Loucy (cell line): ENCODE results near the gene LGALS3BP.

Experiments used
- H2AFZ ChIP-seq: fragments of 200-600 bp; sonication (generic); 2 replicates; pipeline ENCODE4 v1.6.0; 2016; ENCODE audit warnings: antibody characterized with exemption, mild to moderate bottlenecking, low read length, moderate library complexity
- H3F3A ChIP-seq: fragments of 200-600 bp; 2 replicates; pipeline ENCODE4 v1.6.0; 2016; ENCODE audit warnings: antibody characterized with exemption, low read depth, mild to moderate bottlenecking
- H3K27me3 ChIP-seq: fragments of 200-600 bp; sonication (generic); 2 replicates; pipeline ENCODE4 v1.6.1; 2014; ENCODE audit warnings: low read length, mild to moderate bottlenecking; ENCODE audit not compliant: insufficient read depth, poor library complexity, severe bottlenecking
- H3K36me3 ChIP-seq: fragments of 200-600 bp; sonication (generic); 2 replicates; pipeline ENCODE4 v1.6.1; 2016; ENCODE audit warnings: low read length; ENCODE audit not compliant: insufficient read depth
- H3K4me1 ChIP-seq: fragments of 200-600 bp; sonication (generic); 2 replicates; pipeline ENCODE4 v1.5.1; 2014; ENCODE audit warnings: low read length, mild to moderate bottlenecking; ENCODE audit not compliant: insufficient read depth, poor library complexity, severe bottlenecking
- H3K4me2 ChIP-seq: fragments of 200-600 bp; sonication (generic); 2 replicates; pipeline ENCODE4 v1.6.0; 2014; ENCODE audit warnings: antibody characterized with exemption, low read length, low read depth, mild to moderate bottlenecking; ENCODE audit not compliant: poor library complexity, severe bottlenecking
- H3K4me3 ChIP-seq: fragments of 200-600 bp; sonication (generic); 2 replicates; pipeline ENCODE4 v1.5.1; 2014; ENCODE audit warnings: low read length, mild to moderate bottlenecking, mixed read lengths; ENCODE audit not compliant: poor library complexity, severe bottlenecking
- H3K79me2 ChIP-seq: fragments of 200-600 bp; sonication (generic); 2 replicates; pipeline ENCODE4 v1.6.1; 2014; ENCODE audit warnings: low read length; ENCODE audit not compliant: insufficient read depth
- H3K9ac ChIP-seq: fragments of 200-600 bp; sonication (generic); 2 replicates; pipeline ENCODE4 v1.6.0; 2014; ENCODE audit warnings: mild to moderate bottlenecking, low read depth, low read length, moderate library complexity; ENCODE audit not compliant: poor library complexity, severe bottlenecking
- H3K9me2 ChIP-seq: fragments of 200-600 bp; sonication (generic); replicated peaks from 2 replicates; pipeline ENCODE4 v1.6.1; 2016; ENCODE audit warnings: low read depth, low read length, mixed read lengths
- H3K9me3 ChIP-seq: fragments of 200-600 bp; sonication (generic); 2 replicates; pipeline ENCODE4 v1.6.1; 2014; ENCODE audit warnings: mild to moderate bottlenecking, antibody characterized with exemption, low read length, low read depth; ENCODE audit not compliant: insufficient read depth
- H4K20me1 ChIP-seq: fragments of 200-600 bp; sonication (generic); 2 replicates; pipeline ENCODE4 v1.6.0; 2014; ENCODE audit warnings: antibody characterized with exemption, low read length, mild to moderate bottlenecking; ENCODE audit not compliant: insufficient read depth, poor library complexity, severe bottlenecking
- EZH2phosphoT487 ChIP-seq: fragments of 200-600 bp; IDR thresholded peaks from 2 replicates; pipeline ENCODE4 v1.6.1; 2018; ENCODE audit warnings: antibody characterized with exemption, mild to moderate bottlenecking, moderate library complexity, borderline replicate concordance
- TF ChIP-seq, protein P1 (sequence below): fragments of 200-600 bp; sonication (generic); conservative IDR thresholded peaks from 2 replicates; pipeline ENCODE4 v1.5.1; 2014; ENCODE audit warnings: mild to moderate bottlenecking, antibody characterized with exemption, low read length

The LGALS3BP gene

DNA sequence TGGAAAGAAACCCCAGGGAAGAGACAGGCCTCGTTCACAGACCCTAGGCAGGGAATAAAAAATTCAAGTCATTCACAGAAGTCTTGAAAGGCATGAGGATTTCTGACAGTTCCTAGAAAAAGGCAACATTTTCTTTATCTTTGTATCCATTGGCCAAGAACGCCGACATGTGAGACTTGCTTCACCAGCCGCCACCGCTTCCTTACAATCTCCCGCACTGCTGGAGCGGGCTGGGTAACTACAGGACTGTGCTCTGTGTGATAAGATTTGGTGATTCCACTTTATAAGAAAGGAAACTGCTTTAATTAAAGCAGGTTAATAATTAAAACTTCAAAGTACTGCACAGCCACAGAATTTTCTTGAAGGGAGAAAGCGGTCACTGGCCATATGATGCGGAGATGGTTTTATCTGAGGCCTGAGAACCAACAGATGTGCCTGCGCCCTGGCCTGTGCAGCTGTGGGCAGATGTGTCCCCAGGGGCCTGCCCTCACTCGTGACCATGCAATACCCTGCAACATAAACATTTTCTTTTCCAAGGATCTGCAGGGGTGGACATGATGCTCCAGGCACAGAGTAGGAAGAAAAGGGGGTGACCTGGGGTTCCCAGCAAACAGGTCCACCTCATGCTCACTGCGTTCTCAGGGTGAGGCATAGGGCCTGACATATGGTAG, 13.0 kb upstream of the LGALS3BP start:
- Histone ChIP-seq H3K9ac (no peak overlapping the region), H3K9me2 (no peaks in the 10 kb centered on the region), H3K79me2 (no peaks in the 10 kb centered on the region; the same call in 1 of the 2 replicates), H4K20me1 (peaks cover 4% of the 10 kb centered on the region), H3K4me3 (no peak overlapping the region), H3K4me1 (no peaks in the 10 kb centered on the region), H3K9me3 (no peaks in the 10 kb centered on the region), H3K4me2 (no peak overlapping the region), H3F3A (no peaks in the 10 kb centered on the region), H2AFZ (no peak overlapping the region), H3K27me3 (no peaks in the 10 kb centered on the region), H3K36me3 (peaks cover 71% of the 10 kb centered on the region; the same call in 1 of the 2 replicates)
- TF ChIP-seq, protein P1, sequence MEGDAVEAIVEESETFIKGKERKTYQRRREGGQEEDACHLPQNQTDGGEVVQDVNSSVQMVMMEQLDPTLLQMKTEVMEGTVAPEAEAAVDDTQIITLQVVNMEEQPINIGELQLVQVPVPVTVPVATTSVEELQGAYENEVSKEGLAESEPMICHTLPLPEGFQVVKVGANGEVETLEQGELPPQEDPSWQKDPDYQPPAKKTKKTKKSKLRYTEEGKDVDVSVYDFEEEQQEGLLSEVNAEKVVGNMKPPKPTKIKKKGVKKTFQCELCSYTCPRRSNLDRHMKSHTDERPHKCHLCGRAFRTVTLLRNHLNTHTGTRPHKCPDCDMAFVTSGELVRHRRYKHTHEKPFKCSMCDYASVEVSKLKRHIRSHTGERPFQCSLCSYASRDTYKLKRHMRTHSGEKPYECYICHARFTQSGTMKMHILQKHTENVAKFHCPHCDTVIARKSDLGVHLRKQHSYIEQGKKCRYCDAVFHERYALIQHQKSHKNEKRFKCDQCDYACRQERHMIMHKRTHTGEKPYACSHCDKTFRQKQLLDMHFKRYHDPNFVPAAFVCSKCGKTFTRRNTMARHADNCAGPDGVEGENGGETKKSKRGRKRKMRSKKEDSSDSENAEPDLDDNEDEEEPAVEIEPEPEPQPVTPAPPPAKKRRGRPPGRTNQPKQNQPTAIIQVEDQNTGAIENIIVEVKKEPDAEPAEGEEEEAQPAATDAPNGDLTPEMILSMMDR: no peak

DNA sequence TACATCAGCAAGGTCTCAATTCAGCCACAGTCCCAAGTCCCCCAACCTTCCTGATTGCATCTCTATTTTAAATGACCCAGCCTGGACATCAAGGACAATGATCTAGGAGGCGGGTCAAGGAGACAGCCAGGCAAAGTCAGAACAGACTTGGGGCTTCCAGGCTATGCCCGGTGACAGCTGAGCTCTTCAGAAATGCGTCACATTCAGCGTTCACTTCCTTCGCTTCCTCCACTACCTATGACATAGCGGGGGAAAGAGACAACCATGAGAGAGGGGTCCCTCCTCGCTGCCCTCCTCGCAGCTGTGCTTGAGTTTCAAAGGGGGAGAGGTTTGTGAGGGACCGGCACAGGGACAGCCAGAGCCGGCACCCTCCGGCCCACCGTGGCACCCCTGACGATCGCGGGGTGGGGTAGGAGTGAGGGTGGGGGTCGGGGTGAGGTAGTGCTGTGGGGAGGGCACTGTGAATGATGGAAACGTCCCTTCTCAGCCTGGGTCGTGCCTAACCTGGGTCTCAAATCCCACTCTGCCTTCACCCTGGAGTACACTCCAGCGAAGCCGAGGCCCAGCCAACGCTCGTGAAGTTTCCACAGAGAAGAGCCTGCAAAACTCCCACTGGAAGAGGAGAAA, 12.3 kb upstream of the LGALS3BP start:
- TF ChIP-seq, protein P1: no peak
- TF ChIP-seq EZH2phosphoT487: no peak
- no peaks in the 10 kb centered on the region for H3K9me3 ChIP-seq

DNA sequence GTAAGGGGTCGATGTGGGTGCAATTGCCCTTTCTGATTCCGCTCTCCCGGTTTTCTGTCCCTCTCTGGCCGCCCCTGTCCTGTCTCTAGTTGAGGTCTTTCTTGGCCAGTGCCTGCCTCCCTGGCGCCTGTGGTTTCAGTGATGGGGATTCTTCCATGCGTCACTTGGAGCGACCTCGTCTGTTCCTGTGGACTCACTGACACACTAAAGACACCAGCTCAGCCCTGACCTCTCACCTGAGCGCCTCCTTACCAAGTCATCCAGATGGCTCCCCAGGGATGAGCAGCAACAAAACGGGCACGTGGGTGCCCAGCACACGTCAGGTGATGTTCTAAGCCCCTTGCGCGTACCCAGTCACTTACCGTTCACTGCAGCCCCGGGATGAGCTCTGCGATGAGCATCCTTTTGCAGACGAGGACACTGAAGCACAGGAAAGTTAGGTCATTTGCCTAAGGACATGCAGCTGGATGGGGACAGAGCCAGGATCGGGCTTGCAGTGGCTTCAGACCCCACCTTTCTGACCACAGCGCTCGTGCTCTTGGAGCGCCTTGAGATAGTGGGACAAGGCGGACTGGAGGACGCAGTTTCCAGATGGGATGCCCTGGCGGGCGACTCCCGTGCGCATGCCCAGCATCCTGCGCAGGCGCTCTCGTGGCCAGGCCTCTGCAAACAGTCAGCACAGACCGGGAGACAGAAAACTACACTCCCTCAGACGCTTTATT, 11.5 kb upstream of the LGALS3BP start:
- Histone ChIP-seq H3K27me3 (no peaks in the 10 kb centered on the region), H3K36me3 (peaks cover 56% of the 10 kb centered on the region; the same call in 1 of the 2 replicates), H3K4me2 (no peak overlapping the region), H3K9ac (no peak overlapping the region), H3K9me3 (no peaks in the 10 kb centered on the region), H3K4me3 (no peak overlapping the region), H3K9me2 (no peaks in the 10 kb centered on the region), H3K79me2 (no peaks in the 10 kb centered on the region; the same call in 1 of the 2 replicates), H2AFZ (no peak overlapping the region), H4K20me1 (peaks cover 4% of the 10 kb centered on the region), H3F3A (no peaks in the 10 kb centered on the region), H3K4me1 (peaks cover 10% of the 10 kb centered on the region)
- TF ChIP-seq EZH2phosphoT487: no peak
- TF ChIP-seq, protein P1: no peak

More for the DNA sequence above, 12.3 kb upstream of the LGALS3BP start:
- Histone ChIP-seq H3F3A (no peaks in the 10 kb centered on the region), H2AFZ (no peak overlapping the region), H3K4me2 (no peak overlapping the region), H3K9me2 (no peaks in the 10 kb centered on the region), H4K20me1 (peaks cover 4% of the 10 kb centered on the region), H3K79me2 (no peaks in the 10 kb centered on the region; the same call in 1 of the 2 replicates), H3K36me3 (peaks cover 65% of the 10 kb centered on the region; the same call in 1 of the 2 replicates), H3K4me3 (no peak overlapping the region), H3K27me3 (no peaks in the 10 kb centered on the region), H3K9ac (no peak overlapping the region), H3K4me1 (peaks cover 1% of the 10 kb centered on the region)
